ENCODE data around the gene KIR2DL1.
A peak's percentile ranks its signal among the peaks of the same experiment; 100 is the strongest.
"Not testable (repeated sequence)": the region's sequence is repeated elsewhere in the genome, so short reads cannot be mapped to it uniquely, and the experiment has no call there.

The KIR2DL1 gene

GRCh38 chr19:54817670-54818536 is 48.3 kb downstream of the KIR2DL1 start:
- no peak for DNase-seq

- DNase-seq, result not testable (repeated sequence)
These were observed 54.8 kb downstream of the KIR2DL1 start for GRCh38 chr19:54824416-54824815.

- DNase-seq, result peak in 2 of 56 donors; percentile 7 to 13
These were observed 55.7 kb downstream of the KIR2DL1 start for GRCh38 chr19:54825326-54825725.

GRCh38 chr19:54828064-54828463 is 58.5 kb downstream of the KIR2DL1 start:
- not testable (repeated sequence) for DNase-seq

GRCh38 chr19:54832496-54832895 is 62.9 kb downstream of the KIR2DL1 start, which contains the start of gene KIR2DS4:
Gene KIR2DS4, plus strand, starts transcription at chr19:54832676.
- not testable (repeated sequence) for DNase-seq

All from nucleus accumbens (tissue), 56 donors.